CD4-positive, alpha-beta T cell treated with Interleukin-1 beta for 1 hour (primary cell): ENCODE data around the gene ABHD2.
"Not testable (repeated sequence)": the region's sequence is repeated elsewhere in the genome, so short reads cannot be mapped to it uniquely, and the experiment has no call there.

Experiments
- DNase-seq, 2 donors: peaks; one replicate each; pipeline ENCODE4 v3.0.0-alpha.2; 2020 to 2022

Gene ABHD2

GRCh38 chr15:89075101-89075640 lies 13.1 kb upstream of the ABHD2 start:
- DNase-seq = no peak

- DNase-seq = no peak
Observed at GRCh38 chr15:89075846-89076245, 12.4 kb upstream of the ABHD2 start.

- no peak for DNase-seq
Observed at GRCh38 chr15:89077750-89078149, 10.5 kb upstream of the ABHD2 start.

- DNase-seq = no peak
Observed at GRCh38 chr15:89078851-89079810, 9.1 kb upstream of the ABHD2 start.

DNA sequence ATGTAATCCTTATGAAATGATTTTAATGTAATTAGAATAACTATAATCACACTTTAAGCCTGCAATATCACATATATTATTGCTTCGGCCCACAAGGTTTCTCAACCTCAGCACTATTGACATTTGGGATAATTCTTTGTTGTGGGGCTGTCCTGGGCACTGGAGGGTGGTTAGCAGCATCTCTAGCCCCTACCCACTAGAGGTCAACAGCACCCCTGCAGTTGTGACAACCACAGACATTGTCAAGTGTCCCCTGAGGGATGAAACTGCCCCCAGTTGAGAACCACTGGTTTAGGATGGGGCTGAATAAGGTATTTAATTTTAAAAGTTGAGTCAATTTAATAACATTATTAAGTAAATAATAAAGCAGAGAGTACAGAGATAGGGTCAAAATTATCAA lies 6.4 kb upstream of the ABHD2 start:
- DNase-seq = no peak

DNA sequence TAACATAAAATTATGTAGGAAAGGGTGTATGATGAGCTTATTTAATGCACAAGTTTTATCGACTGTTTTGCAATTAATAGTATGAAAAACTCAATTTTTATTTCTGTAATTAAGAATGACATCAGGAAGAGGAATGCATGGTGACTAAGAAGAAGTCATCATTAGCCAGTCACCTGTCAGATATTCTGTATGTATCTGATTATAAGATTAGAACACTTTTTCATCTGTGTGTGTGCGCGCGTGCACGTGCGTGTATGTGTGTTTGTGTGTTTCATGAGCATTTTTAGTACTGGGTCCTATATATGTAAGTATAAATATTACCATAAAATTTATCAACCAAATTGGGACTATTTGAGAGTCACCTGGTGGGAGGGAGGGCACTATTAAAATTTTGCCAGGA lies 5.0 kb upstream of the ABHD2 start:
- DNase-seq = no peak

- no peak for DNase-seq
Observed at GRCh38 chr15:89085289-89085926, 2.8 kb upstream of the ABHD2 start.

- DNase-seq = not testable (repeated sequence)
Observed at GRCh38 chr15:89085933-89086332, 2.3 kb upstream of the ABHD2 start.

GRCh38 chr15:89086390-89086789 lies 1.9 kb upstream of the ABHD2 start:
- not testable (repeated sequence) for DNase-seq

DNA sequence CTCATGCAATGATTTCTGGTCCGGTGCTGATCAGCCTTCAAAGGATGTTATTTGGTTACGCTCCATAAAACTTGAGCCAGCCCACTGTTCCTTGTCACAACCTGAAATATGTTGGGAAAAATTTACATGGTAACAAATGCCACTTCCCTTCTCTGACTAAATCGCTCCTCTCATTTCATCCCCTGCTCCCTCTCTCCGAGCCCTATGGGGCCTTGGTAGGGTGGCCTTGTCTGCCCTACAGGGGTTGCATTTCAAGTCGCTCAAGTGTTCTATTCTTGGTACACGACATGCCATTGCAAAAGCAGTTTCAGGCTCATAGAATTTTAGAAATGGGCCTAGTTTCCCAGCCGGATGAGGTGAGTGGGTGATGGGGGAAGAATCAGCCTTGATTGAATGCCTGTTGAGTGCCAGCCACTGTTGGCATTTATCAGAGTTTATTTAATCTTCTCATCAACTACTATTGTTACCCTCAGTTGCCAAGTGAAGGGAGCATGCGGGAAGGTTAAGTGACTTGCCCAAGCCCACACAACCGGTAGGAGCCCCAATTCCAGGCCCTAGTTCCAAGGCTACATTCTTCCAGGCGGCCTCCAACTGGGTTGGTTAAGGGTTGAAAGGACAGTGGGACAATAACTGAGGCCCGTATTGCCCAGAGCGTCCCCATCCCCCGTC lies 961 bp upstream of the ABHD2 start:
- no peak for DNase-seq

- no peak for DNase-seq
Observed at GRCh38 chr15:89088605-89089315, 504 bp downstream of the ABHD2 start.

- DNase-seq = no peak
Observed at GRCh38 chr15:89089316-89090230, 1.3 kb downstream of the ABHD2 start.

- peak; percentile 47 to 62 for DNase-seq
Observed at GRCh38 chr15:89090791-89091626, 2.8 kb downstream of the ABHD2 start.

GRCh38 chr15:89091627-89092220 lies 3.5 kb downstream of the ABHD2 start:
- no peak for DNase-seq

DNA sequence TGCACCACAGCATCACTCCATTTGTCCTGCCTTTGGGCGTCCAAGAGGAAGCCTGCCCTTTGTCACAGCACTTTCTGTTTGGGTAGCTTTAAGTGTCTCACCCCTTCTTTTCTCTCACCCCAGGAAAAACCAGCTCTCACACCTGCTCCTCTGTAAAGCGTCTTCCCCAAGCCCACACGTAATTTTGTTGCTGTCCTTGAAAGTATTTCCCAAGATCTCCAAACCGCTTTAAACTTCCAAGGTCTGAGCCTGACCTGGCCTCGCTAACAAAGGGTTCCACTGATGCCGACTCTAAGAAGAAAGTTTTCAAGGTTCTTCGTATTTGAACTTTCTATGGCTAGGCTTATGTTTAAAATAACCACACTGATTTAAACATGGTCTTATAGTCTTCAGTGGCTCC lies 5.3 kb downstream of the ABHD2 start:
- DNase-seq = no peak

GRCh38 chr15:89095073-89095472 lies 6.8 kb downstream of the ABHD2 start:
- DNase-seq = no peak

DNA sequence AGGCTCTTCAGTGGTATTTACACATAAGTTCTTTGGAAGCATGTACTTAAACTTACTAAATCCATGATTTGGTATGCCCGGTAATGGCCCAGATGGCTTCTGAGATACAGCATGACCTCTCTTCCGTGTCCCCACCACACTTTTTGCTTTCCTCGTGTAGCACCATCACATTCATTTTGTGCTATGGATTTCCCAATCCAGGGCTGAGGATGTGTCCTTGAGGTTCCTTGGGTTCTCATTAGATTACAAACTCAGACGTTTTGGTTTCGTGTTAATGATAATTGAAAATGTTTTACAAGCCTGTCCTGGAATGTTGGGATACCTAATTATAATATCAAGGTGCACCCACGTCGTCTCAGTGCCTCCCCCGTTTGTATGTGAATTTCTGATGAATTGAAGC lies 7.3 kb downstream of the ABHD2 start:
- DNase-seq = no peak

GRCh38 chr15:89096664-89097063 lies 8.4 kb downstream of the ABHD2 start:
- no peak for DNase-seq

DNA sequence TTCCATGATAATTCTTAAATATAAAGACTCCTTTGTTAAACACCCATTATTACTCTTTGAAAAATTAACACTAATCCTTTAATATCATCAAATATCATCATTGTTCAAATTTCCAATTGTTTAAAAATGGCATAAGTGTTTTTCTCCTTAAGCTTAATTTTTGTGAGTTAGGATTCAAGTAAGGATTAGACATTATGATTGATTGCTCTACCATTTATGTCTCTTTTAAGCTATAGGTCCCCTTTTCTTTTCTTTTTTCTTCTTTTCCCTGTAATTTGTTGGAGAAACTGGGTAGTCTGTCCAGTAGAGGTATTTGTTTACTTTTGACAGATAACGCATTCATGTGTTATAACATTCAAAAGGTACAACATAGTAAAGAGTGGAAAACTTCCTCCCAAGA lies 9.1 kb downstream of the ABHD2 start:
- DNase-seq = no peak

- DNase-seq = no peak
Observed at GRCh38 chr15:89098281-89098680, 10.0 kb downstream of the ABHD2 start.
